NK-92 (cell line): ENCODE results near the gene DOCK1.

Source experiments
- DNase-seq: peaks from one replicate; lab custom pipeline; 2025; ENCODE audit not compliant: unreplicated experiment; lab: John Stamatoyannopoulos, UW

The DOCK1 gene

DNA sequence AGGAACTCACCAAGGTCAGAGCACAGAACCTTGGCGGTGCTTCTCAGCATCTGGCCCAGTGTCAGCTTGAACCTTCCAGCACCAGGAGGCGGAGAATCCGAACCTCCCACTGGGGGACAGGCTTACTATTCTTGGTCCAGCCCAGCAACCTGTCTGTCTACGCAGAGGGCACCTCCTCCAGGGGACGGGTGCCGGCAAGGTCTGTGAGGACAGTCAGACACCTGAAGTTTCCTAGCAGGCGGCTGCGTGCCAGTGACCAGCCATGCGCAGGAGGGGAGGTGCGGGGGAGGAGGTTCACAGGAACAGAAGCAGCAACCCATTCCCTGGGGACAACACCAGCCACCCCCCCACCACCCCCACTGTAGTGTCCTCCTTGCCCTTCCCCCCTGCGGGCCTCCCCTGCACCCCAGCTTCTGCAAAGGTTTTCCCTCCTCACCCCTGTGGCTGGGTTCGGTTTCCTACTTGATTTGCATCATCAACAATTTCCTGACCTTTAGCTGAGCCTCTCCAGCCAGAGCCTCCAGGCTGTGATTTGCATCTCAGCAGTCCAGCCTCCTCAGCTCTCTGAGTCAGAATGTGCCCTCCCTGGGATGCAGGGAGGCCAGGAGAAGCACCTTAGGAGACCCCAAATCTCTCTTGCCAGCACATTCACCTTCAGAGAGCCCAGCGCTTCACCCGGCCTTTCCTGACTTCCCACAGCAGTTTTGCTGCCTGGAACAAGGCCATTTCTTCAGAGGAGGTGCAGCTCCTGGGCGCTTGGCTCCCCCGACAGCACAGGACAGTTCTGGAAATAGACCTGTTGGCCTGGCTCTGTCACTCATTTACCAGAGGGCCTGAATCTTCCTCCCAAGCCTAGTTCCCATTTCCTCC lies 536.4 kb downstream of the DOCK1 start:
- no peak for DNase-seq

DNA sequence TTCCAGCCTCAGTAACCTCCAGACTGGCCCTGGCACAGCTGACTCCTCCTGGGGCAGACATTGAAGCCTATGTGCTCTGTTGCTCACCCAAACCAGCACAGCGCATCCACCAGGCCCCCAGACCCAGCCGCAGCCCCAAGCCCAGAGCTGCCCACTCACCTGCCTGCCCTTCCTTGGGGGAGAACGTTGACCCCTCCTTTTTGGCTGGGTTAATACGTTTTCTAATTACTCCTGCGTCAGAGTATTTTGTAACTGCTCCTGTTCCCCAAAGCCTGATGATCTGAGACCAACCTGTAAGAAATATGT lies 536.9 kb downstream of the DOCK1 start:
- no peak for DNase-seq

DNA sequence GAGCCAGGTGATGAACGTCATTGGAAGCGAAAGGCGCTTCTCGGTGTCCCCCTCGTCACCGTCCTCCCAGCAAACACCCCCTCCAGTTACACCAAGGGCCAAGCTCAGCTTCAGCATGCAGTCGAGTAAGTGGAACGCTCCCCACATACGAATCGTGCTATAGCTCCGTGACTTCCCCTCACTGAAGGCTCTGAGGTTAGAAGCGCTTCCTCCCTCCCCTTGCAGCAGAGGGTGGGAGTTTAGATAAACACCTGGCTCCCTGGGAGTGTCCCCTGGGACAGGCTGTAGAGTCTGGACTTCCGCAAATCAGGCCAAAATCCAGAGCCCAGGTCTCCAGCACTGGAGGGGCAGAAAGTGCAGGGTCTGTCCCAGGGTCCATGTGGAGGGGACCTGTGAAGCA lies 538.9 kb downstream of the DOCK1 start:
- no peak for DNase-seq

DNA sequence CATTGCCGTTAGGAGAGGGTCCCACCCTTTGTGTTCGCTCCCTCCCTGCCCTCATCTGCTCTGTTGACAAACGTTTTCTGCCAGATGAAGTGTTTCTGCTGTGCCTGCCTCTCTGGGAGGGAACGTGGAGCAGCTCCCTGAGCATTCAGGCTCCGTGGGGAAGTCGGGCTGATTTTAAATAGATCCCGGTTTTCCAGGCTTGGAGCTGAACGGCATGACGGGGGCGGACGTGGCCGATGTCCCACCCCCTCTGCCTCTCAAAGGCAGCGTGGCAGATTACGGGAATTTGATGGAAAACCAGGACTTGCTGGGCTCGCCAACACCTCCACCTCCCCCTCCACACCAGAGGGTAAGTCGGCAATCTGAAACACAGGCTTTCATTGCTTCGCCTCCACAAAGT lies 542.0 kb downstream of the DOCK1 start:
- DNase-seq, result no peak

DNA sequence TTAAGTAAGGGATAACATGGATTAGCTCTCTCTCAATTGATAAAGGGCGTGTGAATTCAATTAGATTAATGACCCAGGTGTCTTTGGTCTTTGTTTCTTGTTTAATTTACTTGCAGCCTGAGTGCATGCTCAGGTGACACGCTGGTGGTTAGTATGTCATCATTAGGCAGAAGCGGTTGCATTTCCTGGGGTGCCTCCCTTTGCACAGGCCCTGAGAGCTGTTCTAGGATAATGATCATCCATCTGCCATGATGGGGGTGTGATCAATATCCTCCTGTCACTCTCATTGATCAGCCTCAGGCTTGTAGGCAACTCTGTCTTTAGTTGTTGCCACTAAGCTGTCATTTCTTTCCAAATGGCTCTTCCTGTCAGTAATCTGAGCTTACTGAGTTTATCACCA lies 544.3 kb downstream of the DOCK1 start:
- DNase-seq, result no peak

DNA sequence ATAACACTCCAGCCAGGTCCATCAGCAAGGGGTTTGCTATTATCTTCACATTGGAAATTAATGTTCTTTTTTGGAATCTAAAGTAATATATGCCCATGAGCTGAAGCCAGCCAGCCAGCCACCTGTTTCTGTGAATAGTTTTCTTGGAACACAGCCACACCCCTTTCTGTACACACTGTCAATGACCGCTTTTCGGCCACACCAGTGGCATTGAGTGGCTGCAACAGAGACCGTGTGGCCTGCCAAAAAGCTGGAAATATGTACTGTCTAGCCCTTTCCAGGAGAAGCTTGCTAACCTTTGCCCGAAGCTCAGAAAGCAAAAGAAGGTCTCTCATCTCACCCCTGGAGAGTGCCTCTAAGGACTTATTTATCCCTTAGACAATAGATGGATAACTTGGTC lies 545.4 kb downstream of the DOCK1 start:
- no peak for DNase-seq

DNA sequence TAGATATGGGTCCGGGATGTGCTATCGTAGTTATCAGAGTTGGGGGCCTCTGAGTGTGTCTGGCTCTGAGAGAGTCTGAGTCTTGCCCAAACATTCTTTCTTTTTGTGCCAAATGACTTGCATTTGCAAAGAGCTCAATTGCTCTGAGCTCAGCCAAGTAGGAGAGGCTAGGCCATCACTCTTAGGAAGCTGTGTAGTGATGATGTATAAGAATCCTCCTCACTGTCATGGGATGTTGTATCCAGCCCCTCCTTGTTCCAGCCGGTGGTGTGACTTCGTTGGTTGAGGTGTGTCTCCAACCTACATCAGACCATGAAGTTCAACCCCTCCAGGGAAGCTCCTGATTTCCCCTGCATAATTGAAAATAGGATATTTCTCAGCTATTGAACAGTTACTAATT lies 546.4 kb downstream of the DOCK1 start:
- DNase-seq, result no peak

DNA sequence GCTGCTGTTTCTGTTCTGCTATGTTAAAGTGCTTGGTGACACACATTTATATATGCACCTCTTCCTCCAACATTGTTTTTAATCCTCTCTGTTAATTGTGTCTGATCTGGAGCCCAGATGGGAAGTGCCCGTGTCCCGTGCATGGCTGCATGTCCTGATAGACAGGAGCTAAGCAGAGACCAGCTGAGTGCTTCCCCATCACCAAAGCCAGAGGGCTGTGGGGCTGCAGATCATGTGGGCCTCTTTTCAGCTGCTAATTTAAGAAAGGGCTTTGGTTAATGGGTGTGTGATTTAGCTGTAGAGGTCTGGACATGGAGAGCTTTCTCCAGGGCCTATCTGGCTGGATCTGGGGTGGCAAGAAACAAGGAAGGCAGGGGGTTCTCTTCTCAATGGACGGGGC lies 547.3 kb downstream of the DOCK1 start:
- DNase-seq, result no peak

DNA sequence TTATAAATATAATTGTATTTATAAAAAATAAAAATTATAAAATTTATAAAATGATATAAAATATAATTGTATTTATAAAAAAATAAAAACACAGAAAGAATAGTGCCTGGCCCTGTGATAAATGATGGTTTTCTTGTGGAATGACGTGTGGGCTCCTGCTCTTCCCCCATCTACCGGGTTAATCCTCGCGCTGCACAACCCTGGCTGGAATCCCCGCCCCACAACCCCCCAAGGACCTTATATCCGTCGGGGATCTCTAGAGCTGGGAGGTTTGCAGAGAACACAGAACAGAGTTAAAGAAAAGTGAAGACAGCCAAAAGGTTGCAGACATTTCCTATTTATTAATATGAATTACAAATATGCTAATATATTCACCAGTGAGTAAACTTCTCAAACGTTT lies 548.5 kb downstream of the DOCK1 start:
- DNase-seq, result no peak

DNA sequence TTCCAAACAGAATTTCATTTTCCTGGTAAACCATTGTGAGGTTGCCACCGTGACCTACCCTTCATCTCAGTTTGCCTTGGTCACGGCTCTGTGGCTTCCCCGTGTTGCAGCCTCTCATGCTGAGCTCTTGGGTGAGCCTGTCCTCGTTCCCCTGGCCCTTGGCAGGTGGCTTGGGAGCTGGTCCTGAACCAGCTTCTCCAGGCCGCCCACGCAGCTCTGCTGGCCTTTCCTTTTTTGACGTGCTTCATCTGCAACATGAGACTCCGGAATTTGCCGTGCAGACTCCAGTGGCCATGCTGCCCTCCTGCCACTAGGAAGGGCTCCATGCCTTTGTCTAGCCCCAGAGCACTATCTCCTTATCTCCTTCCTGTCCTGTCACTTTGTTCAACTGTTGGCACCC lies 550.9 kb downstream of the DOCK1 start:
- DNase-seq, result no peak

DNA sequence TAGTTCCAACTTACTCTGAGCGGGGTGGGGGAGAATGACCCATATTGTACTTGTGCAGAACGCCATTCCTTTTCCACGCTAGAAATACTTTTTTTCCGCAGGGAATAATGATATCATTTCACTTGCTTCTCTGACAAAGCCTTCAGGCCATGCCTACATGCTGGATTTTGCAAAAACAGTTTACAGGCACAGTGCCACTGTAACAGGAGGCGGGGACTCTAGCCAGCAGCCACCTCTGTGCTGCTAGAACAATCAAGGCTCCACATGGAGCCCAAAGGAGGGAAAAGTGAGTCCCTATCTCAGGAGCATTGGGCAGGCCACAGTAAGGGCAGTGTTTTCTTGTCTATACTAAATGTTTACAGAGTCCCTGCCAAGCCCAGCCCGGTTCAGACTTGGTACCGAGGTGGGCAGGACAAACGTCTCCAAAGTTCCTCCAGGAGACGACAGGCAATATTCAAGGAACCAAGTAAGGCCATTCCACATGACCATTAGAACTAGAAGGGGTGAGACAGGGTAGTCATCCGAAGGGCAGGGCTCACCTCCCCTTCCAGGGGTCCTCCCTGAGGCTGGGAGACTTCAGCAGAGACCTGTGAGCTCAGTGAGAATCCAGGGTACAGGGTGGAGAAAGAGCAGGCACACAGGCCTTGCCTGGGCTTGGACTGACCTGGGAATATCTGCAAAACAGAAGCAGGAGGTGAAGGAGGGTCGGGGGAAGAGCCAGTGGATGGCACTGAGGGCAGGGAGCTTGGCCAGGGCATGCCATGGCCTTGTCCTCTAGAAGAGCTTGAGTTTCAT lies 553.0 kb downstream of the DOCK1 start:
- DNase-seq, result no peak

DNA sequence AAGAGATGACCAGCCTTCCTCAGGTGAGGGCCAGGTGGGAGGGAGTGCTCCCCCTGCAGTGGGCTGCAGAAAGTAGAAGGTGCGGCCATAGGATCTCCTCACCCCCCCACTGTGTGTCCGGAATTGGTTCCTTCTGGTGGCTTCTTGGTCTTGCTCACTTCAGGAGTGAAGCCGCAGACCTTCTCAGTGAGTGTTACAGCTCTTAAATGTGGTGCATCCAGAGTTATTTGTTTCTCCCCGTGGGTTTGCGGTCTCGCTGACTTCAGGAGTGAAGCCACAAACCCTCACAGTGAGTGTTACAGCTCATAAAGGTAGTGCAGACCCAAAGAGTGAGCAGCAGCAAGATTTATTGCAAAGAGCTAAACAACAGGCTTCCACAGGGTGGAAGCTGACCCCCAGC lies 553.6 kb downstream of the DOCK1 start:
- DNase-seq, result no peak

DNA sequence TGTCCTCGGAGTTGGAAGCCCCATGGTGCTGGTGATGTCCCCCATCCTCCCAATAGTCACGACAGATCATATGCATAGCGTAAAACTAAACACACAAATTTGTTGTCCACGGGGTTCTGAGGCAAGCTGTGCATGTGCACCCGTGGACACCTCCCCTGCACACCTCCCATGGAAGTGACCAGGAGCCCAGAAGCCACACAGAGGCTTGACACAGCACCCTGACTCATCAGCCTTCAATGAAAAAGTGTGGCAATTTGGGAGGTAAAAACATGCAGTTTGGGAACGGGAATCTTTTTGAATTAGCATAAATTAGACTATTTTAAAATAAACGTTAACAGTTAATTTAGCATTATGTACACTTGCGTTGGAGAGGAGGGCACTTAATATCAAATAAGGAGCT lies 554.7 kb downstream of the DOCK1 start:
- no peak for DNase-seq

DNA sequence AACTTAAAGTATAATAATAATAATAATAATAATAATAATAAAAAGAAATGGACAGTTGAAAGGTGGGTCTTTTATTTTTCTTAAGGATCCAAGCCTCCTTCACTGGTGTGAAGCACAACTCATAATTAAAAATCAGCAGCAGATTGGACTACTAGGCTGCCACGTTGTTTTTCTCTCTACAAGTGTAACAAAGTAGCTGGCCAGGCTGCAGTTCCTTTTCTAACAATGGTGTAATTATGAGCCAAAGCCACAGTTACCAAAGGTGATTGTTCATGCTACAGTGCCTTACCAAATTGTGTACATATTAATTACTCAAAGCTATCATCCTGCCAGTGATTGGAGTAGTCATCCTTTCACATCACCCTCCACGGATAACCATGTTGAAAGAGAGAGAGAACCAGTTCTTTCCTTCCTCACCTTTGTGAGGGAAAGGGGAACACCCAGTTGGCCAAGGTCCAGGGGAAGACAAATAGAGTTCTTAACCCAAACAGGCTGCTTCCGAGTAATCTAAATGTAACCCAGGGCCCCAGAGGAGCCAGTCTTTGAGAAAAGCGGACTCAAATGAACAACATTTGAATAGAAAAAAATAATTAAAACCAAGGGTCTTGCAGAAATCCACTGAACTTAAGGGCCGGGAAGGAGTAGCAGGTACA lies 557.5 kb downstream of the DOCK1 start:
- DNase-seq, result no peak

DNA sequence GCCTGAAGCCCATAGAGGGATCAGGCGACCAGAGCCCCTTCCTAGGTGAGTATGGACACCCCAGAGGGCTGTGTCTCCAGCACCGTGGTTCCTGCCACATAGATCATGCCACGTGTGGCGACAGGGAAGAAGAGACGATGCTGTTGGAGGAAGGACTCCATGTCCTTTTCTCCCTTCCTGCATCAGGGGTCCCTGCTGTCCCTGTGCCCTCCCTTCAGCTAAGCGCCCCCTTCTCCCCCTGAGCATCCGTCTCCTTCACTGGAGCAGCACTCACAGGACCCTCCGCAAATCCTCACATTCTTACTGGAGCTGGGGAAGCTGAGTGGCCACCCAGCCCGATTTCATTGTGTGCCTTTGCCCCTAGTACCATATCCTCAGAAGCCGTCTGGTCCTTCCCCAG lies 558.3 kb downstream of the DOCK1 start:
- DNase-seq, result no peak

DNA sequence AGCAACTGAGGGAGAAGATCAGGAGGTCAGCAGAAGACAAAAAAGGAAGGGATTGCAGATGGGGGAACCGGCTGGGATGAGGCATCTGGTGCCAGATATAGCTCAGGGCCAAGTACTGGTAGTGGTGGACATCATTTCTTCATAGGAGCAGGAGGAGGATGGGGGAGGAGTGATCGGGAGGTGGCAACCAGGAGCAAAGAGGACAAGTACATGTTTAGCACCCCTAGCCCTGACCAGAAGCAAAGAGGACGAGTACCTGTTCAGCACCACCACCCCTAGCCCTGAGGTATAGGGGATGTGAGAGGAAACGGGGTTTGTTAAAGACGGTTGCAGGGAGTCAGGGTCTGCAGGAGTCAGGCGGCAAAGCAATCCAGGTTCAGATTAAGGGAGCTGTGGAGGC lies 559.3 kb downstream of the DOCK1 start:
- DNase-seq, result no peak

DNA sequence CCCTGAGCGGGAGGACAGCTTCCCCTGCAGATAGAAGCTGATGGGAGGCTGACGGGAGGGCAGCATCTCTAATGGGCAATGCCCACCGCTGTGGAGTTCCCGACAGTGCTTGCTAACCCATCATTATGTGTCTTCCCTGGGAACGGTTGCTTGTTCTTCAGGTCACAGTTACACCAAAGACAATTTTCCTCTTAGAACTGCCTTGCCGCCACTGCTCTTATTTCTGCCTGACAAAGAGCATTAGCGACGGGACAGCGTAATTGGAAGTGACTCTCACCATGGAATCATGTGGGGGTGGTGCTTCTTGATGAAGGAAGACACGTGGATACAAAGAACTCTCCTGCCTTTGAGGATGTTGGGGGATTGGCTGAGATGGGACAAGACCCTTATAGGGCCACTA lies 562.6 kb downstream of the DOCK1 start:
- no peak for DNase-seq

DNA sequence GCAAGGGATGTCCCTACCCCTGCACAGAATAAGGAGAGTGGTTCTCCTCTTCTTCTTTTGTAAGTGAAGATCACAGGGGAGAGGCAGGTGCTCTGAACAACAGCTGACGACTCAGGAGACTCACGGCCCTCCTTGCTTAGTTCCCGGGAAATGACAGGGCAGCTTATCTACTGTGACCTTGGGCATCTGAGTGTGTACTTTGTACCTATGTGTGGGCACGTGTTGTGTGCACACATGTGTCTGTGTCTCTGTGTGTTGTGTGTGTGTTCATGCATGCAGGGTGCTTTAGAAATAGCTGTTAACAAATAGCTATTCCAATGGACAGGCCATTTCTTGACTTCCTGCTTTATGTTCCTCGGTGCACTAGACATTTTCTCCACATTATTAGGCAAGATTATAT lies 563.4 kb downstream of the DOCK1 start:
- DNase-seq, result no peak

DNA sequence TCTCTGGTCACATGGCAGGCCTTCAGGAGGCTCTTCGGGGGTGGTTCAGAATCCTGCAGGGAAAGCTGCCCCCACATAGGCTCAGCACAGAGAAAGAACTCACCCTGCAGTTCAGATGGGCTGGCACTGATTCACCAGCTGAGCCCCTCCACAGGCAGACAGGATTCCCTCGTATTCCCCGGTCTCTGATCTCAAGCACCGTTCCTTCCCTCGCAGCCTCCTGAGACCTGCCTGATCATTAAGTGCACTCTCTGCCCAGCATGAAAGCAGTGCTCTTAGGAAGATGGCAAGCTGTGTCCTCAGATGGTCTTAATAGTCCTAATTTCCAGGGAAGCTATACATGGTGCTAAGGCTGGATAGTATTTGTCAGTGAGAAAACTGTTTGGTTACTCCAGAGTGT lies 565.7 kb downstream of the DOCK1 start:
- DNase-seq, result no peak

DNA sequence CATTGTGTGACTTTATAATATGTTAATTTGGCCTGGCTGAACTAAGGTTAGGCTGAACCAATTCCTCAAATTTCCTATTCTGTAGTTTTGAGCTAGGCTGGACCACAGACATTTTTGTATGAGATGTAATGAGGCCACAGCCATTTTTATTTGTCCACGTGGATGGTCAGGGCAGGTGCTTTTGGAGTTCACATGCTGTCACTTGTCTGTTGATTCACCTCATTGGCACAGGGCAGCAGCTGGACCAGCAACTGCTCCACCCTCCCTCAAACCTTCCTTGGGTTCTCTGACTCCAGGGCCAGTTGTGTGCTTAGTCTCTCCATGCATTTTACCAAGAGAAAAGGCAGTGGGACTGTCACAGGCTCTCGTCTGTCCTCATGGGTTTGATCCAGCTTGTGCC lies 567.7 kb downstream of the DOCK1 start:
- no peak for DNase-seq

DNA sequence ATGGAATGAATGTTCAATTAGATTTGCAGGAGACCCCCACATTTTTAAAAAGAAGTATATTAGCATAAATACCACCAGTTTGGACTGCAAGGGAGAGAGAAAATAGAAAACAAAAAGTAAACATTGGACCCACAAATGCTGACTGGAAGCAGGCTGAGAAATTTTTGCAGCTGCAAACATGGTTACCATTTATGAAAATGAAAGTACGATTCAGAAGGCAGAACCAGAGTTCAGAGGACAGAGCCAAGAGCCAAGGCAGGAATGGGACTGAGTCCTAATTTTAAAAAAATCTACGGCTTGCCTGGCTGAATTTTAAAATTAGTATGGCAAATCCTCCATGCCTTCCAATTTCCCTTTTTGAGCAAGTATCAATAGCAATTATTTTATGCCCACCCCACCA lies 569.3 kb downstream of the DOCK1 start:
- DNase-seq, result no peak

DNA sequence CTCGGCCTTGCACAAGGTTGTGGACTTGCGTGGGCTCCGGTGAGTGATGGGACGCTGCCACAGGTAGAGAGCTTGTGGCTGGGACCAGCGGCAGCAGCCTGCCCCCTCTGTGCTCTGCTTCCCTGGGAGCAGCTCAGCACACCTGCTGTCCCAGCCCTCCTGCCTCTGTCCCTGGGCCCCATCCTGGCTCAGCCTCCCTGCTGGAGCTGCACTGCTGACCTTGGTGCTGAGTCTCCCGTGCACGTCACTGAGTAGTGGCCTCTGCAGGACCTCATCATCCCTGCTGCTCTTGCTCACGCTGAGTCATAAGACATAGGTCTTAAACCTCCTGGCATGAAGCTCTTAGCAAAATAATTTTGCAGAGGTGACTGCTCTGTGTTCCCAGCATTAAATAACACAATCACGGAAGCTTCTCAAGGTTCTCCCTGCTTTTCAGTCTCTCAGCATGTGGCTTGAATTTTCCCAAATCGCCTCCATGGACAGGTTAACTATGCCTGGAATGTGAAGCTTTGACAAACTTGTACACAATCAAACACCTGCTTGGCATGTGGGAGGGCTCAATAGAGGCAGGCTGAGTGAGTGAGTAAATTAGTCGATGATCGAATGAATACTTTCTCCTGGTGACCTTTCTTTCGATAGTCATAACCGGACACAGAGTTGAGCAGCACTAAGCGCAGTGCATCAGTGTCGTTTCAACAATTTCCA lies 580.1 kb downstream of the DOCK1 start:
- DNase-seq, result no peak
